HepG2 (cell line): Measurements from ENCODE around the gene EEF2. TPM values are rescaled to one million over a fixed set of nuclear protein-coding genes. Genes with fewer than 3 reads are reported as not detected.

Experiments used
- ATAC-seq: fragments of 200-7000 bp; cut with Tn5 transposase; 3 replicates; pipeline ENCODE4 v1.9.1; 2020; ENCODE audit warnings: mild to moderate bottlenecking, moderate library complexity
- BruUV-seq: library from RNA; stranded (reverse); fragments of 400-500 nt; replicated peaks from 2 replicates; lab custom pipeline; 2021; lab: Mats Ljungman, UMichigan
- CTCF ChIA-PET: fragments of 300-600 bp; formaldehyde crosslinking; extraction: SDS; loops from one replicate; lab custom pipeline; 2021; ENCODE audit warnings: low total read pairs, inconsistent platforms, low intra/inter-chr PET ratio; lab: Yijun Ruan, JAX
- POLR2A ChIA-PET: fragments of 350-600 bp; sonication (Branson Sonifier 250); formaldehyde crosslinking; loops from one replicate; lab custom pipeline; 2020; ENCODE audit warnings: antibody characterized with exemption, inconsistent platforms; lab: Yijun Ruan, JAX
- DNase-seq: peaks from one replicate; pipeline ENCODE4 v3.0.0-alpha.2; 2015; ENCODE audit warnings: low spot score
- FAIRE-seq: peaks from 3 replicates; lab custom pipeline; 2011; peaks lifted over from hg19 to GRCh38; lab: Jason Lieb, UNC
- H2AFZ ChIP-seq: one replicate; pipeline ENCODE4 v1.6.1; 2011; ENCODE audit warnings: low read length, inconsistent platforms
- H3K27ac ChIP-seq: fragments of 300-600 bp; 3 replicates; pipeline ENCODE4 v1.8.0; 2011; ENCODE audit warnings: mixed run types, mild to moderate bottlenecking, mixed read lengths, low read length, inconsistent platforms; ENCODE audit not compliant: insufficient read depth; ENCODE audit errors: extremely low read length
- H3K27me3 ChIP-seq, 2 experiments: fragments of 200-600 bp in 1 of 2; 2 replicates in 1 of 2; 3 replicates in 1 of 2; pipeline versions ENCODE4 v1.6.0 to v1.8.0; 2011; ENCODE audit warnings: low read length in 2 of 2, mild to moderate bottlenecking in 2 of 2, moderate library complexity in 2 of 2, inconsistent platforms in 1 of 2; ENCODE audit not compliant: insufficient read depth in 2 of 2, control insufficient read depth in 1 of 2
- H3K36me3 ChIP-seq, 2 experiments: fragments of 200-600 bp in 1 of 2; replicated peaks in 1 of 2; 2 replicates in 1 of 2; 3 replicates in 1 of 2; pipeline versions ENCODE4 v1.5.1 to v1.8.0; 2011; ENCODE audit warnings: low read length in 2 of 2, inconsistent platforms in 1 of 2; ENCODE audit not compliant: insufficient read depth in 2 of 2, control insufficient read depth in 1 of 2
- H3K4me1 ChIP-seq: 2 replicates; pipeline ENCODE4 v1.5.1; 2012; ENCODE audit warnings: low read length, inconsistent platforms; ENCODE audit not compliant: insufficient read depth
- H3K4me2 ChIP-seq: 2 replicates; pipeline ENCODE4 v1.6.0; 2011; ENCODE audit warnings: low read depth, low read length, inconsistent platforms
- H3K4me3 ChIP-seq, 3 experiments: fragments of 200-600 bp in 1 of 3; sonication (generic), shearing (Covaris generic) in 1 of 3; replicated peaks in 1 of 3; 2 replicates each; pipeline ENCODE4 v1.5.1; 2011 to 2016; ENCODE audit warnings: low read length in 3 of 3, inconsistent platforms in 2 of 3, low read depth in 2 of 3, mild to moderate bottlenecking in 2 of 3, control low read depth in 1 of 3, mixed read lengths in 1 of 3; ENCODE audit not compliant: insufficient read depth in 1 of 3
- H3K79me2 ChIP-seq: one replicate; pipeline ENCODE4 v1.6.1; 2011; ENCODE audit warnings: low read length, inconsistent platforms; ENCODE audit not compliant: insufficient read depth
- H3K9ac ChIP-seq: 2 replicates; pipeline ENCODE4 v1.6.0; 2011; ENCODE audit warnings: mild to moderate bottlenecking, low read depth, low read length, inconsistent platforms; ENCODE audit not compliant: insufficient read depth
- H3K9me3 ChIP-seq: 2 replicates; pipeline ENCODE4 v1.5.1; 2012; ENCODE audit warnings: mild to moderate bottlenecking, low read length
- H4K20me1 ChIP-seq: 2 replicates; pipeline ENCODE4 v1.6.0; 2011; ENCODE audit warnings: inconsistent platforms, mild to moderate bottlenecking, low read length, moderate library complexity; ENCODE audit not compliant: insufficient read depth
- ATAD3A ChIP-seq: sonication (generic); formaldehyde crosslinking; IDR thresholded peaks from 2 replicates; pipeline ENCODE4 v1.4.0; 2020; ENCODE audit warnings: missing genetic modification reagents
- NFIC ChIP-seq: IDR thresholded peaks from 2 replicates; pipeline ENCODE4 v1.6.1; 2012; ENCODE audit warnings: mild to moderate bottlenecking, low read length, inconsistent platforms
- ZNF225 ChIP-seq: sonication (generic); formaldehyde crosslinking; IDR thresholded peaks from 2 replicates; pipeline ENCODE4 v1.4.0; 2020; ENCODE audit warnings: mild to moderate bottlenecking, missing genetic modification reagents
- ZNF230 ChIP-seq: sonication (generic); formaldehyde crosslinking; IDR thresholded peaks from 2 replicates; pipeline ENCODE4 v1.4.0; 2020; ENCODE audit warnings: mild to moderate bottlenecking, missing genetic modification reagents
- ZNF280B ChIP-seq: sonication (generic); formaldehyde crosslinking; IDR thresholded peaks from 2 replicates; pipeline ENCODE4 v1.5.0; 2020; ENCODE audit warnings: missing genetic modification reagents, mild to moderate bottlenecking, borderline replicate concordance
- ZNF280D ChIP-seq: sonication (generic); formaldehyde crosslinking; IDR thresholded peaks from 2 replicates; pipeline ENCODE4 v1.5.1; 2020; ENCODE audit warnings: mild to moderate bottlenecking, missing genetic modification reagents
- ZNF3 ChIP-seq: IDR thresholded peaks from 2 replicates; pipeline ENCODE4 v1.7.0; 2017; ENCODE audit warnings: inconsistent platforms
- ZNF879 ChIP-seq: sonication (generic); formaldehyde crosslinking; IDR thresholded peaks from 2 replicates; pipeline ENCODE4 v1.8.1; 2023; ENCODE audit warnings: missing genetic modification reagents
- WGBS: methylation state at CpG from one replicate; pipeline ENCODE4 v1.1.6; 2017; ENCODE audit warnings: low lambda C conversion rate; 5-methylcytosine and 5-hydroxymethylcytosine counted together
- in situ Hi-C: cut with HindIII; loops from 2 replicates; pipeline ENCODE4 v1.10.0; 2017; ENCODE audit warnings: low pct_unique_long_range_greater_than_20kb; ENCODE audit not compliant: extremely low pct_ligation_motif_present
- intact Hi-C: fragments of 100-400 bp; cut with micrococcal nuclease; formaldehyde crosslinking; loops from one replicate; pipeline ENCODE4 v1.10.0; 2022; ENCODE audit not compliant: unreplicated experiment
- polyA plus RNA-seq, 8 experiments: library from polyadenylated mRNA; depleted of rRNA in 3 of 8; stranded (reverse) in 7 of 8; unstranded in 1 of 8; fragments of >200 nt; fragmentation: Illumina TruSeq in 4 of 8; extraction: Trizol in 4 of 8; gene quantifications; 2 replicates each; pipeline versions ENCODE4 v1.2.1 to v1.2.3, GENCODE V29; 2011 to 2016; ENCODE audit warnings: low read depth in 4 of 8, missing spikeins in 1 of 8, mixed read lengths in 1 of 8; ENCODE audit not compliant: insufficient read depth in 1 of 8
- total RNA-seq, 5 experiments: library from RNA; depleted of rRNA; stranded (reverse); fragments of >200 nt; fragmentation: Illumina TruSeq; extraction: Trizol; gene quantifications; 2 replicates each; pipeline ENCODE4 v1.2.3, GENCODE V29; 2016; ENCODE audit warnings: low read depth in 1 of 5

The EEF2 gene
- total and polyA plus RNA-seq, 2 of the 13 experiments (the other 11 are each of a cell fraction or from before 2014, with no cell fraction given), result 1,441 to 1,777 TPM

DNA sequence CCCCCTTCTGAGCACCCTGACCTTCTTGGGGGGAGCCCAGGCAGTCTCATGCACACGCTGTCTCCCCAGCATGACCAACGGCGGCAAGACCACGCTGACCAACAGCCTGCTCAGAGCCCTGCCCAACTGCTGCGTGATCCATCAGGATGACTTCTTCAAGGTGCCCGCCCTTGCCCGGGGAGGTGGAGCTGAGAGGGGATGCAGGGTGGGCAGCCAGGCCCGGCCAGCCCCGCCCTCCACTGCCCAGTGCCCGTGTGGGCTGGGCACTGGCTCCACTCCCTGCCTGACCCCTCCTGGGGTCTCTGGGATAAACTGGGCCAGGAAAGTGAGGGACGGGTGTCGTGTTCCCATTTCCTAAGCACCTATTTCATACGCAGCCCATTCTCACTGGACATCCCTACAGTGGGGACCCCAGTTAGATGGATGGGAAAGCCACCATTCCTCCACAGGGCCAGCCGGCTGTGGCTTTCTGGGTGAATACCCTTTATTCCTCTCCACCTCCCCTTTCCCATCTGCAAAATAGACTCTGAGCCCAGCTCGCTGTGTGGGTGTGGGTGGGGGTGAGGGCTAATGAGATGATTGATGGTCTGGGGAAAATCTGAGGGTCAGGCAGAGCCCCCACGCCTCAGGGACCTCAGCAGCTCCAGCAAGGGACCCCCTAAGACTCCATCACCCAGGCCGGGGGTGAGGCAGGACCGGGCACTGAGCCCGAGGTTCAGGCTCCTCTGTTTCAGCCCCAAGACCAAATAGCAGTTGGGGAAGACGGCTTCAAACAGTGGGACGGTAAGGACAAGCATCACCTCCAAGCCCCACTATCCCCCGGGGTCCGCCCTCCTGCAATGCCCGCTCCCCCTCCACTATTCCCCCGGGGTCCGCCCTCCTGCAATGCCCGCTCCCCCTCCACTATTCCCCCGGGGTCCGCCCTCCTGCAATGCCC, 48.5 kb downstream of the EEF2 start:
- Histone ChIP-seq H3K36me3 (no peaks in the 10 kb centered on the region), H3K79me2 (no peaks in the 10 kb centered on the region), H3K9me3 (no peaks in the 10 kb centered on the region), H3K4me1 (no peaks in the 10 kb centered on the region), H3K27me3 (peaks cover 0 to 11% of the 10 kb centered on the region in 2 experiments; a peak in 1 of 5 replicates), H2AFZ (no peak overlapping the region), H3K4me2 (no peak overlapping the region), H3K27ac (no peak overlapping the region), H4K20me1 (no peaks in the 10 kb centered on the region), H3K9ac (no peak overlapping the region), H3K4me3 (no peak overlapping the region)
- intact Hi-C loops, result no loop called here
- DNase-seq (no peak), FAIRE-seq (no peak), ATAC-seq (no peak; the same call in 2 of the 3 replicates)
- 34% methylated on average over 14 of the region's 29 CpGs for WGBS
- TF ChIP-seq ZNF230 (CRISPR knock-in tag) (no peak), NFIC (no peak), ZNF3 (CRISPR knock-in tag) (no peak), ZNF225 (CRISPR knock-in tag) (no peak)
- BruUV-seq, result no TSS peak
- ChIA-PET POLR2A (no interaction called here), CTCF (no interaction called here)
- in situ Hi-C loops, result no loop called here

- in situ Hi-C loops (no loop called here), intact Hi-C loops (no loop called here)
- 23% methylated on average over 29 of the region's 51 CpGs for WGBS
- no peaks in the 10 kb centered on the region for H3K79me2 ChIP-seq
- ChIA-PET POLR2A (no interaction called here), CTCF (no interaction called here)
- H3K9me3 ChIP-seq, result no peaks in the 10 kb centered on the region
- H3K4me1 ChIP-seq, result no peaks in the 10 kb centered on the region
- H3K36me3 ChIP-seq, result no peaks in the 10 kb centered on the region
- no peak within 1 kb of the TSS for H3K9ac ChIP-seq
- peaks cover 0 to 24% of the 10 kb centered on the region in 2 experiments; a peak in 2 of 5 replicates for H3K27me3 ChIP-seq
- H3K27ac ChIP-seq, result no peak within 1 kb of the TSS
- no peak within 1 kb of the TSS for H3K4me2 ChIP-seq
- H3K4me3 ChIP-seq, result no peak within 1 kb of the TSS
- ATAC-seq (no peak), DNase-seq (no peak), FAIRE-seq (no peak)
- H4K20me1 ChIP-seq, result no peaks in the 10 kb centered on the region
- H2AFZ ChIP-seq, result no peak within 1 kb of the TSS
- no TSS peak for BruUV-seq
- no peak for TF ChIP-seq ZNF879 (CRISPR knock-in tag)
- TF ChIP-seq ZNF280D (CRISPR knock-in tag), result no peak
- no peak for TF ChIP-seq ZNF280B (CRISPR knock-in tag)
- TF ChIP-seq ATAD3A, result no peak
These were observed 52.1 kb downstream of the EEF2 start, which contains the start of gene NMRK2 for GRCh38 chr19:3932931-3933810. Gene NMRK2, plus strand, starts transcription at chr19:3933069. Its CDS starts 603 bp downstream, at chr19:3933672.
